Measurements from ENCODE around the gene SKIC8. TPM values are rescaled to one million over a fixed set of nuclear protein-coding genes. Genes with fewer than 3 reads are reported as not detected.
A peak's percentile ranks its signal among the peaks of the same experiment; 100 is the strongest.

Gene SKIC8
- 61.5 and 71.9 TPM in 2 replicates for total RNA-seq
- polyA plus RNA-seq: 80.8 and 113 TPM in 2 replicates

GRCh38 chr15:78299101-78299930 lies at the start of gene SKIC8:
TSS of gene SKIC8 (minus strand) at chr15:78299609. CDS start at chr15:78295686, 3,923 bp downstream.
- peak; percentile 96 to 97 for DNase-seq (ENCODE audit: low read depth in 1 of 2, low spot score in 1 of 2)
- H3K27ac ChIP-seq: peak within 1 kb of the TSS; percentile 78
- H3K27me3 ChIP-seq: peaks cover 26% of the 10 kb centered on the region

GRCh38 chr15:78347586-78348543 lies 48.5 kb upstream of the SKIC8 start:
- no peak overlapping the region for H3K27ac ChIP-seq
- peak in 1 of 2 donors; percentile 27 for DNase-seq (ENCODE audit: low read depth in 1 of 2, low spot score in 1 of 2)
- H3K9me3 ChIP-seq (ENCODE audit: low read depth): no peaks in the 10 kb centered on the region
- H3K36me3 ChIP-seq: no peaks in the 10 kb centered on the region
- TF ChIP-seq CTCF (IDR thresholded peaks at IDR 0.05; ENCODE audit: low read depth, low read length): no peak
- H3K4me1 ChIP-seq (ENCODE audit: low read depth): peaks cover 23% of the 10 kb centered on the region
- H3K27me3 ChIP-seq: no peaks in the 10 kb centered on the region
- H3K4me3 ChIP-seq: no peak overlapping the region

More at GRCh38 chr15:78299101-78299930, at the start of gene SKIC8:
- Histone ChIP-seq H3K4me3 (peak within 1 kb of the TSS; percentile 86), H3K9me3 (ENCODE audit: low read depth) (no peaks in the 10 kb centered on the region), H3K36me3 (no peaks in the 10 kb centered on the region), H3K4me1 (ENCODE audit: low read depth) (peaks cover 7% of the 10 kb centered on the region)
- TF ChIP-seq CTCF (IDR thresholded peaks at IDR 0.05; ENCODE audit: low read depth, low read length): no peak

GRCh38 chr15:78345396-78346125 lies 46.2 kb upstream of the SKIC8 start:
- no peak for TF ChIP-seq CTCF (IDR thresholded peaks at IDR 0.05; ENCODE audit: low read depth, low read length)
- no peak for DNase-seq (ENCODE audit: low read depth in 1 of 2, low spot score in 1 of 2)
- Histone ChIP-seq H3K4me3 (no peak overlapping the region), H3K27ac (no peak overlapping the region), H3K36me3 (no peaks in the 10 kb centered on the region), H3K27me3 (peaks cover 21% of the 10 kb centered on the region), H3K9me3 (ENCODE audit: low read depth) (no peaks in the 10 kb centered on the region), H3K4me1 (ENCODE audit: low read depth) (peaks cover 23% of the 10 kb centered on the region)

GRCh38 chr15:78343276-78344060 lies 44.1 kb upstream of the SKIC8 start:
- Histone ChIP-seq H3K36me3 (no peaks in the 10 kb centered on the region), H3K4me3 (no peak overlapping the region), H3K27ac (no peak overlapping the region), H3K27me3 (peaks cover 42% of the 10 kb centered on the region), H3K9me3 (ENCODE audit: low read depth) (no peaks in the 10 kb centered on the region), H3K4me1 (ENCODE audit: low read depth) (peaks cover 23% of the 10 kb centered on the region)
- DNase-seq (ENCODE audit: low read depth in 1 of 2, low spot score in 1 of 2): peak in 1 of 2 donors; percentile 59
- no peak for TF ChIP-seq CTCF (IDR thresholded peaks at IDR 0.05; ENCODE audit: low read depth, low read length)
